Endodermal cell (in vitro differentiated cells): ENCODE measurements around the gene NDST1. TPM values are rescaled to one million over a fixed set of nuclear protein-coding genes. Genes with fewer than 3 reads are reported as not detected.

Experiments used
- DNase-seq: peaks from one replicate; pipeline ENCODE4 v3.0.0-alpha.2; 2017
- H3K27ac ChIP-seq: 2 replicates; pipeline ENCODE4 v1.5.1; 2013; ENCODE audit warnings: mild to moderate bottlenecking, low read depth, low read length, moderate library complexity
- H3K27me3 ChIP-seq: 2 replicates; pipeline ENCODE4 v1.6.1; 2013; ENCODE audit warnings: mild to moderate bottlenecking, low read length, moderate library complexity; ENCODE audit not compliant: insufficient read depth, control insufficient read depth, poor library complexity, severe bottlenecking
- H3K36me3 ChIP-seq: 2 replicates; pipeline ENCODE4 v1.7.0; 2013; ENCODE audit warnings: mild to moderate bottlenecking, low read length, moderate library complexity; ENCODE audit not compliant: control insufficient read depth, insufficient read depth
- H3K4me1 ChIP-seq: one replicate; pipeline ENCODE4 v1.7.0; 2013; ENCODE audit warnings: low read length; ENCODE audit not compliant: control insufficient read depth, insufficient read depth
- H3K4me3 ChIP-seq: 2 replicates; pipeline ENCODE4 v1.5.1; 2013; ENCODE audit warnings: mild to moderate bottlenecking, low read length, moderate library complexity
- H3K9ac ChIP-seq: 2 replicates; pipeline ENCODE4 v1.6.1; 2013; ENCODE audit warnings: mild to moderate bottlenecking, low read length, moderate library complexity; ENCODE audit not compliant: poor library complexity, severe bottlenecking; ENCODE audit errors: extremely low read depth
- H3K9me3 ChIP-seq: 2 replicates; pipeline ENCODE4 v1.6.1; 2013; ENCODE audit warnings: mild to moderate bottlenecking, low read length, moderate library complexity; ENCODE audit not compliant: control insufficient read depth
- H3K27ac Mint-ChIP-seq: 2 replicates; pipeline ENCODE4 v1.8.0; 2020; ENCODE audit warnings: mixed read lengths
- H3K27me3 Mint-ChIP-seq: 2 replicates; pipeline ENCODE4 v1.8.0; 2021; ENCODE audit warnings: mild to moderate bottlenecking, mixed read lengths; ENCODE audit not compliant: insufficient read depth
- H3K36me3 Mint-ChIP-seq: 2 replicates; pipeline ENCODE4 v1.8.0; 2020; ENCODE audit warnings: low read depth, mixed read lengths
- H3K4me1 Mint-ChIP-seq: 2 replicates; pipeline ENCODE4 v1.8.0; 2020; ENCODE audit warnings: mixed read lengths
- H3K4me3 Mint-ChIP-seq: 2 replicates; pipeline ENCODE4 v1.8.0; 2020; ENCODE audit warnings: mild to moderate bottlenecking, moderate library complexity, mixed read lengths
- H3K9me3 Mint-ChIP-seq: 2 replicates; pipeline ENCODE4 v1.8.0; 2020; ENCODE audit warnings: mild to moderate bottlenecking, mixed read lengths
- WGBS, 2 experiments: methylation state at CpG; one replicate each; pipeline versions ENCODE4 v1.1.5 to v1.1.7; 2013; ENCODE audit warnings: missing lambda C conversion rate in 2 of 2, mixed read lengths in 1 of 2; ENCODE audit not compliant: insufficient coverage in 1 of 2, insufficient read length in 1 of 2; 5-methylcytosine and 5-hydroxymethylcytosine counted together
- total RNA-seq, 2 donors: library from RNA; stranded (reverse); fragmentation: NEBNext Ultra II Directional in 1 of 2; extraction: Animal tissue kit (Norgen Biotek cat#: 25700) in 1 of 2; gene quantifications; 2 replicates in 1 of 2; 3 replicates in 1 of 2; pipeline ENCODE4 v1.2.1, GENCODE V29; 2021
- TF ChIP-seq, protein P1 (sequence below): fragments of 200-600 bp; sonication (generic); conservative IDR thresholded peaks from 2 replicates; pipeline ENCODE4 v1.5.0; 2021; ENCODE audit warnings: antibody characterized with exemption, mild to moderate bottlenecking

The NDST1 gene
- total RNA-seq, 2 donors from 2014 or later, result 53.3 to 71.7 TPM

DNA sequence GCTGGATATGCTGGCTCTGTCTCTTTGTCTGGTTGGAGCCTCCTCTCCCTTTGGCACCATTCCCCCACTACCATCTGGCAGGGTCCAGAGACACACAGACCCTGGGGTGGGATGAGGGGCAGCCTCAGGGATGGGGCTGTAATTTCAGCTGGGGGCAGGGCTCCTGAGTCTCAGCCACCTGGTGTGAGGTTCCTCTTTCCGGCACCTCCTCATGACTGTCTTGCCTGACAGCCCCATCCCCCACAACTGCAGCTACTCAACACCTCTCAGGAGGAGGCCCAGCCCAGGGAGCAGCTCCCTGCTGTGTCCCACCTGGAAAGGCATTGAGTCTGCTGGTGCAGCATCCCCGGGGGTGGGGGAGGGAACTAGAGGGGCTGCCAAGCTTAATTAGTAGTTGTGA lies 46.7 kb upstream of the NDST1 start:
- no peak overlapping the region for H3K27ac ChIP-seq
- H3K9me3 Mint-ChIP-seq, result no peaks in the 10 kb centered on the region
- H3K4me3 ChIP-seq, result no peak overlapping the region
- no peak overlapping the region for H3K9ac ChIP-seq
- H3K4me1 Mint-ChIP-seq, result peaks cover 52% of the 10 kb centered on the region
- peak; percentile 73 for DNase-seq
- peaks cover 6% of the 10 kb centered on the region for H3K4me1 ChIP-seq
- TF ChIP-seq, protein P1, sequence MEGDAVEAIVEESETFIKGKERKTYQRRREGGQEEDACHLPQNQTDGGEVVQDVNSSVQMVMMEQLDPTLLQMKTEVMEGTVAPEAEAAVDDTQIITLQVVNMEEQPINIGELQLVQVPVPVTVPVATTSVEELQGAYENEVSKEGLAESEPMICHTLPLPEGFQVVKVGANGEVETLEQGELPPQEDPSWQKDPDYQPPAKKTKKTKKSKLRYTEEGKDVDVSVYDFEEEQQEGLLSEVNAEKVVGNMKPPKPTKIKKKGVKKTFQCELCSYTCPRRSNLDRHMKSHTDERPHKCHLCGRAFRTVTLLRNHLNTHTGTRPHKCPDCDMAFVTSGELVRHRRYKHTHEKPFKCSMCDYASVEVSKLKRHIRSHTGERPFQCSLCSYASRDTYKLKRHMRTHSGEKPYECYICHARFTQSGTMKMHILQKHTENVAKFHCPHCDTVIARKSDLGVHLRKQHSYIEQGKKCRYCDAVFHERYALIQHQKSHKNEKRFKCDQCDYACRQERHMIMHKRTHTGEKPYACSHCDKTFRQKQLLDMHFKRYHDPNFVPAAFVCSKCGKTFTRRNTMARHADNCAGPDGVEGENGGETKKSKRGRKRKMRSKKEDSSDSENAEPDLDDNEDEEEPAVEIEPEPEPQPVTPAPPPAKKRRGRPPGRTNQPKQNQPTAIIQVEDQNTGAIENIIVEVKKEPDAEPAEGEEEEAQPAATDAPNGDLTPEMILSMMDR, result no peak
- no peaks in the 10 kb centered on the region for H3K27me3 Mint-ChIP-seq
- no peaks in the 10 kb centered on the region for H3K36me3 Mint-ChIP-seq
- H3K27me3 ChIP-seq, result no peaks in the 10 kb centered on the region
- WGBS, 2 experiments, result 50% methylated on average over 2 of the region's 2 CpGs; no CpG with 5 or more reads in 1 of the 2 experiments
- no peaks in the 10 kb centered on the region for H3K9me3 ChIP-seq
- H3K4me3 Mint-ChIP-seq, result peak overlapping the region; percentile 19
- H3K27ac Mint-ChIP-seq, result peak overlapping the region; percentile 83
- no peaks in the 10 kb centered on the region for H3K36me3 ChIP-seq

DNA sequence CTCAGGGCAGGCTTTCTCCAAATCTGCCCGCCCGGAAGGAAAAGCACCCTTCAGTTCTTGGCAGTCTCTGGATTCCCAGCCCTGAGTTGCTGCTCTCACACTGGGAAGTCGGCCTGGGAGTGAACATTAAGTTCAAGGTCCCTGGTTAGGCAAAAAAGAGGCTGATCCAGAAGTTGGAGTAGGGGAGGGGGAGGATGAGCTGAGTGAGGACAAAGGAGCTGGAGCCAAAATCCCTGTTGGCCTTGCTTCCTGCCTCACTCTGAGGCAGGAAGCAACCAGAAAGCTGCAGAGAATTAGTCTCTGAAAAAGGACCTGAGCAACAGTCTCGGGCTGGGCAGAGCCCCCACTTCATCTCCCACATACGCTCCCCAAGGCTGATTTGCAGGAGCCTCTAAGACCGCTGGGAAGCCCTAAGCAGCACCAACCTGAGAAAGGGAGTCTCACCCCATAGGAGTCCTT lies 43.3 kb upstream of the NDST1 start:
- Mint-ChIP-seq H3K36me3 (no peaks in the 10 kb centered on the region), H3K4me1 (peaks cover 39% of the 10 kb centered on the region), H3K27me3 (no peaks in the 10 kb centered on the region), H3K9me3 (no peaks in the 10 kb centered on the region), H3K4me3 (no peak overlapping the region), H3K27ac (peak overlapping the region; percentile 86)
- Histone ChIP-seq H3K4me1 (peaks cover 6% of the 10 kb centered on the region), H3K36me3 (no peaks in the 10 kb centered on the region), H3K27me3 (no peaks in the 10 kb centered on the region), H3K27ac (no peak overlapping the region), H3K9ac (peak overlapping the region; percentile 30), H3K4me3 (no peak overlapping the region), H3K9me3 (no peaks in the 10 kb centered on the region)
- 50 to 71% methylated on average over 1 to 6 of the region's 6 CpGs for WGBS, 2 experiments
- peak; percentile 69 for DNase-seq
- TF ChIP-seq, protein P1, result no peak

DNA sequence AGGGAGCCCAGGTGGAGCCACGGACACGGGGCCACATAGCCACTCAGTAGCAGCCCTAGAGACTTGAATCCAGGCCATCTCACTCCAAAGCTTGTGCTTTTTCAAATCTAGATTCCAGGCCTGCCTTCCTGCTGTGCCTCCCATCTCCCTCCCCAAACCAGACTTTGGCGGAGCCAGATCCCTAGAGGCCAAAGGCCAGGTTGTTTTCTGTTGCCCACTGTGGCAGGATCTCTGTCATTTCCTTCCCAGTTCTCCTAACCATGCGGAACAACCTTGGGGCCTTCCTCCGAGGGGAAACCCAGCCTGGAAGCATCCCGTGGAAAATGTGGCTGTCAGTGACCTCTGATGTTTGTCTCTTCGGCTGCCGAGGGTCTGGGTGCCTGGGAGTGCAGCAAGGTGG lies 42.0 kb upstream of the NDST1 start:
- no peak for DNase-seq
- TF ChIP-seq, protein P1, result no peak
- no peaks in the 10 kb centered on the region for H3K36me3 ChIP-seq
- peaks cover 6% of the 10 kb centered on the region for H3K4me1 ChIP-seq
- no peaks in the 10 kb centered on the region for H3K36me3 Mint-ChIP-seq
- no peaks in the 10 kb centered on the region for H3K9me3 Mint-ChIP-seq
- no peak overlapping the region for H3K27ac ChIP-seq
- H3K4me3 Mint-ChIP-seq, result no peak overlapping the region
- no peaks in the 10 kb centered on the region for H3K27me3 Mint-ChIP-seq
- no peaks in the 10 kb centered on the region for H3K9me3 ChIP-seq
- peaks cover 32% of the 10 kb centered on the region for H3K4me1 Mint-ChIP-seq
- WGBS, 2 experiments, result 78 to 93% methylated on average over 6 to 8 of the region's 8 CpGs
- no peak overlapping the region for H3K4me3 ChIP-seq
- H3K9ac ChIP-seq, result no peak overlapping the region
- no peak overlapping the region for H3K27ac Mint-ChIP-seq
- H3K27me3 ChIP-seq, result no peaks in the 10 kb centered on the region
